ENCODE measurements around the gene ADISSP. TPM values are rescaled to one million over a fixed set of nuclear protein-coding genes. Genes with fewer than 3 reads are reported as not detected.

The ADISSP gene
- total RNA-seq, 2 donors from 2014 or later = 11.2 to 26.7 TPM

GRCh38 chr20:3706774-3707507, 60.6 kb downstream of the ADISSP start:
- peak in 1 of 4 donors; percentile 65 for DNase-seq
- WGBS, 2 donors = 76 to 80% methylated on average over 2 to 10 of the region's 10 CpGs
- intact Hi-C loops (cut with DNase I) = no loop called here

GRCh38 chr20:3705970-3706739, 61.4 kb downstream of the ADISSP start:
- intact Hi-C loops (cut with DNase I) = no loop called here
- WGBS, 2 donors = 84 to 92% methylated on average over 4 to 29 of the region's 31 CpGs
- Histone ChIP-seq H3K36me3 (replicated peaks in 1 of 2; ENCODE audit: insufficient read depth in 1 of 2, low read depth in 2 of 2) (no peaks in the 10 kb centered on the region), H3K9me3 (no peaks in the 10 kb centered on the region), H3K4me1 (no peaks in the 10 kb centered on the region), H3K27ac (no peak overlapping the region), H3K4me3 (no peak overlapping the region), H3K27me3 (no peaks in the 10 kb centered on the region)
- TF ChIP-seq POLR2A (IDR thresholded peaks at IDR 0.05) (no peak), CTCF (IDR thresholded peaks at IDR 0.05) (no peak)
- ATAC-seq (no peak), DNase-seq (no peak)

More at GRCh38 chr20:3706774-3707507, 60.6 kb downstream of the ADISSP start:
- H3K4me1 ChIP-seq = no peaks in the 10 kb centered on the region
- no peaks in the 10 kb centered on the region for H3K27me3 ChIP-seq
- H3K27ac ChIP-seq = no peak overlapping the region
- no peak for TF ChIP-seq CTCF (IDR thresholded peaks at IDR 0.05)
- no peak for TF ChIP-seq POLR2A (IDR thresholded peaks at IDR 0.05)
- H3K36me3 ChIP-seq (replicated peaks in 1 of 2; ENCODE audit: insufficient read depth in 1 of 2, low read depth in 2 of 2) = no peaks in the 10 kb centered on the region
- no peak for ATAC-seq
- H3K9me3 ChIP-seq = no peaks in the 10 kb centered on the region
- H3K4me3 ChIP-seq = no peak overlapping the region

- Histone ChIP-seq H3K9me3 (no peaks in the 10 kb centered on the region), H3K27ac (no peak overlapping the region), H3K27me3 (no peaks in the 10 kb centered on the region), H3K4me3 (no peak overlapping the region), H3K36me3 (replicated peaks in 1 of 2; ENCODE audit: insufficient read depth in 1 of 2, low read depth in 2 of 2) (no peaks in the 10 kb centered on the region), H3K4me1 (no peaks in the 10 kb centered on the region)
- no peak for TF ChIP-seq POLR2A (IDR thresholded peaks at IDR 0.05)
- TF ChIP-seq CTCF (IDR thresholded peaks at IDR 0.05) = no peak
- ATAC-seq (no peak), DNase-seq (no peak)
- 62 to 78% methylated on average over 2 to 14 of the region's 14 CpGs for whole genome bisulfite sequencing, 2 donors
- intact Hi-C loops (cut with DNase I) = no loop called here
Measured at GRCh38 chr20:3705491-3705969, 62.0 kb downstream of the ADISSP start.

GRCh38 chr20:3704087-3704486, 63.5 kb downstream of the ADISSP start:
- TF ChIP-seq POLR2A (IDR thresholded peaks at IDR 0.05) (no peak), CTCF (IDR thresholded peaks at IDR 0.05) (no peak)
- Histone ChIP-seq H3K9me3 (no peaks in the 10 kb centered on the region), H3K4me1 (no peaks in the 10 kb centered on the region), H3K27ac (no peak overlapping the region), H3K27me3 (no peaks in the 10 kb centered on the region), H3K4me3 (no peak overlapping the region), H3K36me3 (replicated peaks in 1 of 2; ENCODE audit: insufficient read depth in 1 of 2, low read depth in 2 of 2) (no peaks in the 10 kb centered on the region)
- intact Hi-C loops (cut with DNase I) = no loop called here
- no peak for DNase-seq
- WGBS, 2 donors = 70 to 76% methylated on average over 5 of the region's 5 CpGs
- no peak for ATAC-seq

Other genes starting within 250 kb of the ADISSP start
- gene GFRA4, start 104.4 kb downstream of the ADISSP start, total RNA-seq = not detected
- 10 to 100 TPM; 11.2 to 29.0 TPM for gene ADAM33, start 85.7 kb downstream of the ADISSP start, total RNA-seq
- gene SIGLEC1, start 55.2 kb downstream of the ADISSP start, total RNA-seq = 1 to 10 TPM; 2.1 to 5.9 TPM
- gene HSPA12B, start 35.1 kb downstream of the ADISSP start, total RNA-seq = 1 to 10 TPM; 3.3 to 4.4 TPM
- gene SPEF1, start 13.7 kb upstream of the ADISSP start, total RNA-seq = 1 to 10 TPM in 1 of 2 donors, under 1 TPM in 1; 0.66 to 1.3 TPM
- gene CENPB, start 19.0 kb upstream of the ADISSP start, total RNA-seq = 10 to 100 TPM; 57.9 to 61.0 TPM
- 10 to 100 TPM in 1 of 2 donors, 1 to 10 TPM in 1; 8.8 to 22.7 TPM for gene CDC25B, start 28.6 kb upstream of the ADISSP start, total RNA-seq
- 1 to 10 TPM; 4.9 to 5.3 TPM for gene AP5S1, start 52.8 kb upstream of the ADISSP start, total RNA-seq
- gene MAVS, start 79.1 kb upstream of the ADISSP start, total RNA-seq = 10 to 100 TPM; 21.5 to 24.4 TPM
- 10 to 100 TPM; 17.9 to 21.8 TPM for gene PANK2, start 121.6 kb upstream of the ADISSP start, total RNA-seq
- gene RNF24, start 247.8 kb upstream of the ADISSP start, total RNA-seq = 1 to 10 TPM; 3.6 to 6.0 TPM

Data from body of pancreas (tissue), 4 donors.